Effector memory CD4-positive, alpha-beta T cell (primary cell): ENCODE measurements around the gene SLCO3A1.

ENCODE experiments used
- DNase-seq, 3 donors: peaks; one replicate each; pipeline ENCODE4 v3.0.0-alpha.2; 2020
- H3K27ac ChIP-seq: 2 replicates; pipeline ENCODE4 v1.7.0; 2013; ENCODE audit warnings: mild to moderate bottlenecking, low read length, moderate library complexity; ENCODE audit not compliant: insufficient read depth, poor library complexity, severe bottlenecking
- H3K27me3 ChIP-seq: replicated peaks from 2 replicates; pipeline ENCODE4 v1.7.0; 2013; ENCODE audit warnings: mild to moderate bottlenecking, low read length; ENCODE audit not compliant: insufficient read depth, control insufficient read depth, poor library complexity, severe bottlenecking
- H3K36me3 ChIP-seq: 2 replicates; pipeline ENCODE4 v1.7.0; 2013; ENCODE audit warnings: mild to moderate bottlenecking, low read length, moderate library complexity; ENCODE audit not compliant: control insufficient read depth, insufficient read depth
- H3K4me1 ChIP-seq: 2 replicates; pipeline ENCODE4 v1.7.0; 2013; ENCODE audit warnings: low read length, mild to moderate bottlenecking; ENCODE audit not compliant: control insufficient read depth, insufficient read depth, poor library complexity, severe bottlenecking
- H3K4me3 ChIP-seq: 2 replicates; pipeline ENCODE4 v1.7.0; 2013; ENCODE audit warnings: low read length, low read depth, mild to moderate bottlenecking; ENCODE audit not compliant: insufficient read depth, poor library complexity, severe bottlenecking
- H3K9me3 ChIP-seq: 2 replicates; pipeline ENCODE4 v1.7.0; 2013; ENCODE audit warnings: mild to moderate bottlenecking, low read length, moderate library complexity; ENCODE audit not compliant: control insufficient read depth

The SLCO3A1 gene

GRCh38 chr15:91889111-91889815 is 35.8 kb downstream of the SLCO3A1 start:
- no peaks in the 10 kb centered on the region for H3K36me3 ChIP-seq
- H3K27me3 ChIP-seq = no peaks in the 10 kb centered on the region
- no peak for DNase-seq
- H3K9me3 ChIP-seq = no peaks in the 10 kb centered on the region
- no peaks in the 10 kb centered on the region for H3K4me1 ChIP-seq
- no peak overlapping the region for H3K27ac ChIP-seq
- no peak overlapping the region for H3K4me3 ChIP-seq

DNA sequence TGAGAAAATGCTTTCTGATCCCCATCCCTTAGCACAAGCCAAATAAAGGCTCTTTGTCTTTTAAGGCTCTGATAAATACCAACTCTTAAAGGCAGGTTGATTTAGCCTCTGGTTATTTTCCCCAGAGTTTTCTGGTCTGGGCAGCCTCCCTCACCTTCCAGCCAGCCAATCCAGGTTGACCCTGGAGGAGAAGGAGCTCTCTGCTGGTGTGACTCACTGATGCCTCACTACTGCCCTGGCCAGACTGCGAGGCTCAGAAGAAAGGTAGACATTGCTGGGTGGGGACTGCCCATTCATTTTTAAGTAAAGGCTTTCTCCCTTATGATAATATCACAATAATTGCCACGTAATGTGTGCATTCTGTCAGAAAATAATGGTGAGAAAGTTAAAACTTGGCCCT is 37.1 kb downstream of the SLCO3A1 start:
- no peak overlapping the region for H3K4me3 ChIP-seq
- H3K36me3 ChIP-seq = no peaks in the 10 kb centered on the region
- no peak for DNase-seq
- no peak overlapping the region for H3K27ac ChIP-seq
- H3K4me1 ChIP-seq = no peaks in the 10 kb centered on the region
- no peaks in the 10 kb centered on the region for H3K9me3 ChIP-seq
- no peaks in the 10 kb centered on the region for H3K27me3 ChIP-seq

DNA sequence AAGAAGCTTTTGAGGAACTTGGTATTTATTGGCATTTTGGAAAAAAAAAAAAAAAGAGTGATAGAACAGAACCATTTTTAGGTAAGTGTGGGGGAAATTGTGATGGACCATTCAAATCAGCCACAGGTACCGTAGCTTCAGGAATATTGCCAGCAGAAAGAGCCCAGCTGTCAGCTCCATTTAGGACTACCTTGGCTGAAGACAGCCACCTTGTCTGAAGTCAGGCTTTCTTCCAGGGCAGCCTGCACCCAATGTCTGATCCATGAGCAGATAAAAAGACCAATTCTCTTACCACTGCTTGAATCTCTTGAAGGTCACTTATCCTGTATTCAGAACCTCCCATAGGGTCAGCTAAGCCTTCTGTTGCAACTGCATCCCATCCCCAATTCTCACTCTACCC is 37.6 kb downstream of the SLCO3A1 start:
- H3K27me3 ChIP-seq = no peaks in the 10 kb centered on the region
- H3K27ac ChIP-seq = no peak overlapping the region
- H3K9me3 ChIP-seq = no peaks in the 10 kb centered on the region
- no peak overlapping the region for H3K4me3 ChIP-seq
- H3K4me1 ChIP-seq = no peaks in the 10 kb centered on the region
- no peaks in the 10 kb centered on the region for H3K36me3 ChIP-seq
- DNase-seq = no peak

DNA sequence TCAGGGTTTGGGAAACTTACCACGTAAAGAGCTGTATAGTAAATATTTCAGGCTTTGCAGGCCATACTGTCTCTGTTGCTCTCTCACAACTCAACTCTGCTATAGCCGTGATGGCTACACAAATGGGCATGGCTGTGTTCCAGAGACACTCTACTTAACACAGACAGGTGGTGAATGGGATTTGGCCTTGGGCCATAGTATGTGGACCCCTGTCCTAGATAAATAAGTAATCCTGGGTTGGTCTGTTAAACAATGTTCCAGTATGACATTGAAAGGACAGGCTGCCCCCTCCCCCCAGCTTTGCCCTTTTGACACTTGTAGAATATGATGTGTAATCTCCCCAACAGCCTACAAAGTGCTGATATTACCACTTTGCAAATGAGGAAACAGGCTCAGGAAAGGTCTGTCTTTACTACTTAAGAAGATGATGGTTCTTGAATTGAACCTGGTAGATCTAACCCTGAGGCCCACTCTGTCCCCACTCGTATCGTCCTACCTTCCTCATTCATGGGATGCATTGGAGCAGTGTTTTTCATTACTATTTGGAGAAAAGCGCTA is 38.4 kb downstream of the SLCO3A1 start:
- no peak for DNase-seq
- Histone ChIP-seq H3K4me3 (no peak overlapping the region), H3K27ac (no peak overlapping the region), H3K9me3 (no peaks in the 10 kb centered on the region), H3K4me1 (no peaks in the 10 kb centered on the region), H3K27me3 (no peaks in the 10 kb centered on the region), H3K36me3 (no peaks in the 10 kb centered on the region)

- no peaks in the 10 kb centered on the region for H3K4me1 ChIP-seq
- H3K9me3 ChIP-seq = no peaks in the 10 kb centered on the region
- H3K27ac ChIP-seq = no peak overlapping the region
- no peaks in the 10 kb centered on the region for H3K27me3 ChIP-seq
- no peak for DNase-seq
- H3K4me3 ChIP-seq = no peak overlapping the region
- no peaks in the 10 kb centered on the region for H3K36me3 ChIP-seq
Observed at GRCh38 chr15:91892436-91892835, 38.9 kb downstream of the SLCO3A1 start.

DNA sequence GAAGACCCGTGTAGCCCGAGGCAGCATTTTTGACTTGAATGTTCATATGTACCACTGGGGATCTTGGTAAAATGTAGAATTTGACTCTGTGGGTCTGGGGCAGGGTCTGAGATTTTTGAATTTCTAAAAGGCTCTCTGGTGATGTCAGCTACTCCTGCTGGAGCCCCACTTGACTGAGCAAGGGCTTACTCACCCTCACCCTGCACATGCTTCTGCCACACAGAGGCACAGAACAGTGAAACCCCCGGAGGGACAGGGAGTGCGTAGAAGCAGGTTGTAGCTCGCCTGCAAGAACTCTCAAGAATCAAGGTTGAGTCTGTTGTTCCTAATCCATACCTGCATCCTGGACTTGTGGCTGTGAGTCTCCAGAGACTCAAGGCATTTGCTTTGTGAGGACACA is 41.1 kb downstream of the SLCO3A1 start:
- Histone ChIP-seq H3K27ac (no peak overlapping the region), H3K4me3 (no peak overlapping the region), H3K36me3 (no peaks in the 10 kb centered on the region), H3K4me1 (no peaks in the 10 kb centered on the region), H3K27me3 (no peaks in the 10 kb centered on the region), H3K9me3 (no peaks in the 10 kb centered on the region)
- DNase-seq = no peak

DNA sequence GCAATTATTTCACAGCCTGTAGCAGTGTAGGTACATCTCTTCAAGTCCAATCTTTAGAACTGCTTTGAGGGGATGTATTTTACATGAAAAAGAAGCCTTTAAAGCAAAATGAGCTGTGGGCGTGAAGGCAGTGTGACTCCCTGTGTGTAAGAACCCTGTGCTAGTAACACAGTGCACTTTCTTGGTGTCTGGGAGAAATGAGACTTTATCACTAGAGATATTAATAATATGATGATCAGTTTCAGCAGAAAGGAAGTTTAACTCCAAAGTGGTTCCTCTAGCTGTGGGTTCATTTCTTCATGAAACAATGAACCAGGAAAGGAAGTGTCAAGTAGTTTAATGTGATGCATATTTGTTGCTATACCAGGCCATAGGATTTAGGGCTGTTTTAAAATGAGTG is 41.5 kb downstream of the SLCO3A1 start:
- Histone ChIP-seq H3K27me3 (no peaks in the 10 kb centered on the region), H3K27ac (no peak overlapping the region), H3K4me3 (no peak overlapping the region), H3K4me1 (no peaks in the 10 kb centered on the region), H3K9me3 (no peaks in the 10 kb centered on the region), H3K36me3 (no peaks in the 10 kb centered on the region)
- DNase-seq = no peak

GRCh38 chr15:91896341-91897055 is 43.0 kb downstream of the SLCO3A1 start:
- H3K4me3 ChIP-seq = no peak overlapping the region
- no peaks in the 10 kb centered on the region for H3K4me1 ChIP-seq
- H3K9me3 ChIP-seq = no peaks in the 10 kb centered on the region
- H3K27me3 ChIP-seq = no peaks in the 10 kb centered on the region
- no peak for DNase-seq
- H3K27ac ChIP-seq = no peak overlapping the region
- no peaks in the 10 kb centered on the region for H3K36me3 ChIP-seq

GRCh38 chr15:91897585-91898372 is 44.3 kb downstream of the SLCO3A1 start:
- H3K27ac ChIP-seq = no peak overlapping the region
- no peak for DNase-seq
- no peaks in the 10 kb centered on the region for H3K4me1 ChIP-seq
- H3K36me3 ChIP-seq = no peaks in the 10 kb centered on the region
- no peaks in the 10 kb centered on the region for H3K27me3 ChIP-seq
- H3K4me3 ChIP-seq = no peak overlapping the region
- no peaks in the 10 kb centered on the region for H3K9me3 ChIP-seq

DNA sequence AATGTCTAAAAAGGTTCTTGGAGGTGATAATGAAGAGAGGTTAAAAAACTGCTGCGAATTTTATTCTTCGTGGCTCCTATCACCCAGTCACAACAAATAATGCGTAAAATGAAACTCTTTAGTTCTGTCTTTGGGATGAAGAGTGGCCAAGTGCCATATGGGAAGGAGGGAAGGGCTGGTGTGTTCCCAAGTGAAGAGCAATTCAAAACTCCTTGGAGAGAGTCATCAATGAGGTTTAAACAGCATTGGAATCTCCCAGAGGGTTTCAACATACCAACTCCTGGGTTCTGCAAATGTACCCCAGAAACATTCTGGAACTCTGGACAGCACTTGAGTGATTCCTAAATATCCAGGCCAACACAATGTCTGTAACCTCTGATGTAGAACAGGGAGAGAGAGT is 45.3 kb downstream of the SLCO3A1 start:
- H3K4me3 ChIP-seq = no peak overlapping the region
- no peaks in the 10 kb centered on the region for H3K4me1 ChIP-seq
- H3K36me3 ChIP-seq = no peaks in the 10 kb centered on the region
- H3K9me3 ChIP-seq = no peaks in the 10 kb centered on the region
- DNase-seq = no peak
- no peaks in the 10 kb centered on the region for H3K27me3 ChIP-seq
- H3K27ac ChIP-seq = no peak overlapping the region
